Raji (cell line): ENCODE data around the gene COL13A1.

Source experiments
- POLR2A ChIP-seq: IDR thresholded peaks from 2 replicates; pipeline ENCODE4 v1.6.1; 2011; ENCODE audit warnings: low read depth, low read length, control low read depth; ENCODE audit not compliant: insufficient read depth

COL13A1 gene

DNA sequence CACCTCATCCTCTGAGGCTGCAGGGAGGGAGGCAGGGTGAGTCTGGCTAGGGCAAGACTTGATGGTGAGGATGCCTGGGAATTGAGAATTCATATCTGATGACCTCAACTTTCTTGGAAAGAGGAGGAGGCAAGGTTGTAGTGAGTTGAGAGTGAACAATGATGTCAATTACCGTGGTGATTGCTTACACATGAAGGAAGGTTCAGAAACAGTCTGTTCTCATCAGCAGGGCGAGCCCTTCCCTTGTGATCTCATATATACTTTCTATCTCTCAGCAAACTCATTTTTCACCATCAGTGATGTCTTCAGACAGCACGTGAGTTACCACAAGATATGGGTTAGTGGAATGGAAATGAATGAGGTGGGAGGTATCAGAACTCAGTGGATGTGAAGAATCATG, 20.1 kb upstream of the COL13A1 start:
- no peak for TF ChIP-seq POLR2A

DNA sequence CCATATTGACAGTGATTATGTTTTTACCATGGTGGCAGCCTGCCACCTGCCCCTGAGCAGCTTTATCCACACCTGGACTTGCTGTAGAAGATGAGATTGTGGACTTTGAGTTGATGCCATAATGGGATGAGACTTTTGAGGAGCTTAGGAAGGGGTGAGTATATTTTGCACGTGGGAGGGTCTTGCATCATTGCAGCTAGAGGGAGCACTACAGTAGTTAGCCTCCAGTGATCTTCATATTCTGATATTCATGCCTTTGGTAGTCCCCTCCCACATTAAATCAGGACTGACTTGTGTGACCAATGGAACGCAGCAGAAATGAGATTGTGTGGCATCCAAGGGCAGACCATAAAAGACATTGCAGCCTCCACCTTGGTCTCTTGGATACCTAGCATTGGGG, 18.2 kb upstream of the COL13A1 start:
- TF ChIP-seq POLR2A, result no peak

DNA sequence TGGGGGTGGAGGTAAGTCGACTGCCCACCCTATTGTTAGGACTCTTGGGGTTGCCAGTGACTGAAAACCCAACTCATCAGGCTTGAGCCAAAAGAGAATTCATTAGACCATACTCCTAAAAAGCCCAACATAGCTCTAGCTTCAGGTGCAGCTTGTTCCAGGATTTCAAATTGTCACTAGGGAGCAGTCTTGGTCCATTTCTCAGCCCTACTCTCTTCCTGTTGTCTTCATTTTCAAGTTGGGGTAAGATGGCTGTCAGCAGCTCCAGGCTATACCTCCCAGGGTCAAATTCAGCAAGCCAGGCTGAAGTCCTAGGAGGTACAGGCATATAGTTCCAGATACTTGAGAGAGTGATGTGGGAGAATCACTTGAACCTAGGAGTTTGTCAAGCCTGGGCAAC, 14.9 kb upstream of the COL13A1 start:
- TF ChIP-seq POLR2A, result no peak

DNA sequence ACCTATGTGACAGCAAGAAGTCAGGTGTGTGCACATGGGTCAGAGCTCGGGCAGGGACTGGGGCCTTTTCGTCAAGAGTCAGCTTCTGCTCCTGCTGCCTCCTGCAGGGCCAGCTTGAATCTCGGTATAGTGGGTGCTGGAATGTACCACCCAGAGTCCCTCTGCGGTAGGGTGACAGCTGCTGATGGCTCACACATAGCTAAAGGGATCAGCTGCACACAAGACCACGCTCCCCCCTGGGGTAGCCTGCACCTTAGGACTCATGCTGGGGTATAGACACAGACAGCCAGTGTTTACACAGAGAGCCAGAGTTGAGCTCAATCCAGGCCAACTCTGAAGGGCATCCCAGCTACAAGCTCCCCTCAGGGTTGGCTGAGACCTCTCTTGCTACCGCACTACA, 14.0 kb upstream of the COL13A1 start:
- TF ChIP-seq POLR2A, result no peak

DNA sequence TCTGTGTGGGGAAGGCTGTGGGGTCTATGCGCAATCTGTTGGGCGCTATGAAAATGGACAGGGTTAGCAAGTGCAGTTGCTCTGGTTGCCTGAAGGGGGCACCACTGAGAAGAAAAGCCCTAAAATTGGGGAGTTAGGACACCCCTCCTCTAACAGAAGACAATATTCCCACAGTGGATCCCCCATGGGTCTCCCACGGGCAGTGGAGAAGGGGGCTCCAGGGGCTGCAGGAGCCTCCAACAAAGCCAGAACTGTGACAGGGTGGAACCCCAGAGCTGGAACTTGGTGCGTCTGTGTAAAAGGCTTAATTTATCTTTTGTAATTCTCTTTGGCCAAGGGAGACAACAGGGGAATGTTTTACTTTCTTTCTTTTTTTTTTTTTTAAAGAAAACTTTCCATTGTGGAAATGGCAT, 12.5 kb upstream of the COL13A1 start:
- TF ChIP-seq POLR2A, result no peak

DNA sequence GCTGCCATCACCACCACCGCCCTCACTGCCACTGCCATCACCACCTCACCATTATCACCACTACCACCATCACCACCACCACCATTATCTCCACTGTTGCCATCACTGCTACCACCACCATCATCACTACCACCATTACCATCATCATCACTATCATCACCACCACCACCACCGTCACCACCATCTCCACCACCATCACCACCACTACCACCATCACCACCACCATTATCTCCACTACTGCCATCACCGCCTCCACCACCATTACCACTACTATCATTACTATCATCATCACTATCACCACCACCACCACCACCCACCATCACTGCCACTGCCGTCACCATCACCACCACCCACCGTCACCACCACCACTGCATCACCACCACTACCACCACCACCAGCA, 9.9 kb upstream of the COL13A1 start:
- TF ChIP-seq POLR2A, result no peak

DNA sequence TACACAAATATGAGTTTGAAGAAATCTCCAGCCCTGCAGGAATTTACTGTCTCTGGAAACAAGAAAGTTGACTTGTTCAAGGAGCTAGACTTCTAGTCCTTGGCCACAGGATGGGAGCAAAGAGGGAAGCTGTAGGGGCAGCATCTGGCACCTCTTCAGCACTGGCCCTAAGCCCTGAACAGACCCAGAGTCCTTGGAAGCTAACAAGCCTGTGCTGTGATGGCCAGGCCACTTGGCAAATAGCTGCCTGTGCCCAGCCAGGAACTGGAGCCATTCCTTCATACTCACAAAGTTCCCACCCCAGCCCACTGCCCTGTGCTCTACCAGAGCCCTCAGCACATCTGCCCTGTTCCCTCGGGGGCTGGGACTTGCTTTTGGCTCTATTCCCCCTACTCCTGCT, 9.4 kb upstream of the COL13A1 start:
- no peak for TF ChIP-seq POLR2A

DNA sequence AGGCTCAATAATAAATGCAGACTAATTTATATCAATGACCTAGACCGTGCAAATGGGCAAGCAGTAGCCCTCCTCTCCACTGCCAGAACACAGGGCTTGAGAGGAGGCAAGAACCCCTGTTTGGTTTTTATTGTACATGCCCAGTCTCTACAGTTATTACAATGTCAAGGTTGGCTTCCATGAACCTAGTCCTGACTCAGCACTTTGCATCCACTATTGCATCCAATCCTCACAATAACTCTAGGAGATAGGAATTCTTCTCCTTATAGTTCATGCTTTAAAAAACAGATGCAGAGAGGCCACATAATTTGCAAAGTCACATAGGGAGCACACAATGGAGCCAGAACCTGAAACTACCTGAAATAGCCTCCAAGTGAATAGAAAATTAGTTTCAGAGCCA, 7.0 kb upstream of the COL13A1 start:
- no peak for TF ChIP-seq POLR2A

DNA sequence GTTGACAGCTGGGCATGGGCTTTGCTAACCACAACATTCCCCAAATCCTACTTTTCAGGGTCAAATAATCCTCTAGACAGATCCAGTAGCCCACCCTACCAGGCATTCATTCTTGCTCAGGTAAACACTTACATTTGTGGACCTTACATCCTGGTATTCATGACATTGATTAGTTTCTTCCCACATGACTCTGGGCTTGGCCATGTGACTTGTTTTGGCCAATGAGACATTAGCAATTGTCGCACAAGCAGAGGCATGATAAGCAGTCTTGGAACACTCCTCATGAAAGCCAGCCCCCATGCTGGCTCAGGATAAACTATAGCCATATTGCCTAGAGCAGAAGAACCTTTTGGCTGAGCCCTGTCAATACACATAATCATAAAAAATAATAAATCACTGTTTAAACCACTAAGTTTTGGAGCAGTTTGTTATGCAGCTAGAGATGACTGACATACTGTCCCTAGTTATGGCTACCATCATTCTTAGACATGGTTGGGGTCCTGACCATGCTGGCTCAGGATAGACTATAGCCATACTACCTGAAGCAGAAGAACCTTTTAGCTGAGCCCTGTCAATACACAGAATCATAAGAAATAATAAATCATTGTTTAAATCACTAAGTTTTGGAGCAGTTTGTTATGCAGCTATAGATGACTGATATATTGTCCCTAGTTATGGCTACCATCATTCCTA, 6.3 kb upstream of the COL13A1 start:
- TF ChIP-seq POLR2A, result no peak

DNA sequence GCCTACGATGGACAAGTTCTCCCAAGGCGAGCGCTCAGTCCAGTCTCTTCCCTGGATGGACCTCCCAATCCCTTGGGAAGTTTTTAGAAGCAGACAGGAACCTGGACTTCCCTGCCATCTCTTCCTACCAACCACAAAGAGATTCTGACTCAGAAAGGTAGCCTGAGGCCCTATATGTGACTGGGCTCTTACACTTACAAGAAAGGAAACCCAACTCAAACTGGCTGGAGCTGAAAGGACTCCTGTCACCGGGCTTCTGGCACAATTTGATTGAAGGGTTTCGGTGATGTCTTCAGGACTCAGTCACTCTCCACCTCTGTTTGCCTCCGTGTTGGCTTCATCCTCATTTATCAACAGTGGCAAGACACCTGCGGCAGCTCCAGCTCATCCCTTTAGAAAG, 3.7 kb upstream of the COL13A1 start:
- no peak for TF ChIP-seq POLR2A

DNA sequence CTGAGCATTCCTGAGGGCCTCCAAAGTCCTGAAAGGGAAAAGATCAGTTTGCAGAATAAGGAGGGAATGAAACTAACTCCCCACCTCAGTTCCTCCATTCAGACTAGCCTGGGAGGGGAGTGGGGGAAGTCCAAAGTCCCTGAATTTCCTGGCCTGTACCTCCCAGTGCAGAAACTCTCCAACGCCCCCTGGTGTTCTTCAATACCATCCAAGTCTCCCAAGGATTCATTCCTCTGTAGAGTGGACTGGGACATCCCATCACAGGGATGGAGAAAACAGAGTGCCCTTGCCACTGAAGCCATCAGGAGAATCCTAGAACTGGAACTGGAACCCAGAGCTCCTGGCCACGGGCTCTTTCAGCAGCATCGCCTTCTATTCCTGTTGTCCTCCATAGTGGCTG, 1.6 kb upstream of the COL13A1 start:
- TF ChIP-seq POLR2A, result no peak

DNA sequence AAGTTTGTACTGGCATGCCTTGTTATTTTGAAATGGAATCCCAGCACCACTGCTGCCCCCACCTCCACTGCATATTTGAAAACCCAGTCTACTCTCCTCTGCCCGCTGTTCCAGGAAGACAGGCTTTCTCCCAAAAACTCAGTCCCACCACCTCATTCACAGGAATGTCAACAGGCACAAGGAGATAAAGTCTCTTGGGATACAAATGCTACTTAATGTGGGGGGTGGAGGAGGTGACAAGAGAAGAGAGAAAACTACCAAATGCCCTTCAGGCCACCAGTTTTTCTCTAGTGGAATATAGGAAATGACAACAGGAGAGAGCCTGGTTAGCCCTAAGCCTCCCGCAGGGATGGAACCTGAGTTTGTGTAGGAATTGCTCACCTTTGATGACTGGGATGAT, 1.0 kb upstream of the COL13A1 start:
- no peak for TF ChIP-seq POLR2A

DNA sequence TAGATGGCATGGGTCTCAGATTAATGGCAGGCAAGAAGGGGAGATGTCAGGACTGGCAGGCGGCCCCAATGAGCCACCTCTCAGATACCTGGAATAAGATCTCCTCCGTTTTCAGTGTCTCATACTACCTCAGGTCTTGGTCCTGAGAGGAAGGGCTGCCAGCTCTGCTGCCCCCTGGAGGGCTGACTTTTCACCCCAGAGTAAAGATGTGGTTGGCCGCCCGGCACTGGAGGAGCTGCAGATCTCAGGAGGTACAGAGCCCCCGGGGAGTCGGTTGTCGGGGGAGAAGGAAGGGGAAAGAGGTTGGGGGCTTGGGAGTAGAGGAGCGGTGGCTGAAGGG, 642 bp upstream of the COL13A1 start:
- TF ChIP-seq POLR2A, result no peak

DNA sequence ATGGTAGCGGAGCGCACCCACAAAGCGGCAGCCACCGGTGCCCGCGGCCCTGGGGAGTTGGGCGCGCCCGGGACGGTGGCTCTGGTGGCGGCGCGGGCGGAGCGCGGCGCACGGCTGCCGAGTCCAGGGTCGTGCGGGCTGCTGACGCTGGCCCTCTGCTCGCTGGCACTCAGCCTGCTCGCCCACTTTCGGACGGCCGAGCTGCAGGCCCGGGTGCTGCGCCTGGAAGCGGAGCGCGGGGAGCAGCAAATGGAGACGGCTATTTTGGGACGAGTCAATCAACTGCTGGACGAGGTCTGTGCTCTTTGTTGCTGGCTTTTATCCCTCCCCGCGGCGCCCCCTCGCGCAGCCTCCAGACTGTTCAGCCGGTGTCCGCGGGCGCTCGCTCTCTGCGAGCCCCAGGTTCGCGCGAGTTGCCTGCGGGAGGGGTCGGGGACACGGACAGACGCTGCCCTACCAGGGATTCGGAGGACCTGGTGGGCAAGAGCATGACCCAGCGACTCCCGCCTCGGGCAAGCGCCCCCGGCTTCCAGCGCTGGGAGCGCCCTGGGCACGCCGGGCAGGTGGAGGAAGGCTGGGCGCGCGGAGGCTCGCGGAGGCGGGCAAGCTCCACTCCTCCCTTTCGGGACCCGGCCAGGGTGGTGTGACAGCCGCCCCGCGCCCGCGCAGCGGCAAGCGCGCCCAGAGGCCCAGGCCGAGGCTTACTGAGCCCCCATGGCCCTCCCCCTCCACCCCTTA, 887 bp downstream of the COL13A1 start:
- TF ChIP-seq POLR2A, result no peak

DNA sequence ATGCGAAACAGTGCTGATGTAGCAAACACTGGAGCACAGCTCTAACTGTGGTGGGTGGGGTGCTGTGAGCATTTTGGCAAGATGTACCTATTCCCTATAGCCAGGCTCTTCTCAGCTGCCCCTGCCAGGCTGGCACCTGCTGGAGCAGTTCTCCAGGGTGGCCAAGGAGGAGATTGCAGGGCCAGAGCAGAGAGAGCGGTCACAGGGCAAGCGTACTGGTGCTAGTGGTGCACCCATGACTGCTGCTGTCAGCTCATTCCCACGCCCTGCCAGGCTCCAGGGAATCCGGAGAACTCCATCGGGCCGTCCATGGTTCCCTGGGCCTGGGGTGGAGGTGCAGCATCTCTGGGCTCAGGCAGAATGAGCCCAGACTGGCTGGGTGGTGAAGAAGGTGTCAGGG, 2.1 kb downstream of the COL13A1 start:
- TF ChIP-seq POLR2A, result no peak

DNA sequence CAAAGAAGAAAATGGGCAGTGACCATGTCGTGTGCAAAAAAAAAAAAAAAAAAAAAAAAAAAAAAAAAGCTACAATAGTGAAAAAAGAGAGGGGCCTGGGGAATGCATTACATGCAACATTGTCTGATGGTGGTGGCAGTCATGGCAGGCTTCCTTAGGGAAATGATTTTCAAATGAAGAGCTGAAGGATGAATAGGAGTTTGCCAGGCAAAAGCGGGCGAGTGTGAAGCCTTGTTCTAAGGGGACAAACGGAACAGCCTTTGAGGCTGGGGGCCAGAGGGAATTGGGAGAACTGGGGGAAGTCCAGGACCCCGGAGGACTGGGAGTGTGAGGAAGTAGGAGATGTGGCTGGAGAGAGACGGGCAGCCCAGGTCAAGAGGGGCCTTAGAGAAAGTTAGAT, 3.1 kb downstream of the COL13A1 start:
- no peak for TF ChIP-seq POLR2A

DNA sequence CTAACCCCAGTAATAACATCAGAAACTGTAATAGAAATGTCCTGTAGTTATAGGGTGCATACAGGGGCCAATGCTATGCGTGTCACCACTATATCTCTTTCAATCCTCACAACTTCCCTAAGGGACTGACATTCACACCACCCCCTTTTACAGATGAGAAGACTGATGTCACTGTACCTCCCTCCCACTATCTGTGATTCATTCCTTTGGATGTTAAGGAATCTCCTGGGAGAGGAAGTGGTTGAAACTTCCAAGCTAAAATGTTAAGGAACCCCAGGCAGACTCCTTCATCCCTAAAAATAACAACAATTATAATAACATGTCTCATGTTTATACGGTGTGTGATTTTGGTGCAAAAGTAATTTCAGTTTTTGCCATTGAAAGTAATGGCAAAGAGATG, 5.4 kb downstream of the COL13A1 start:
- TF ChIP-seq POLR2A, result no peak
